Progenitor cell of endocrine pancreas (in vitro differentiated cells): ENCODE data around the gene ATG2B. TPM values are rescaled to one million over a fixed set of nuclear protein-coding genes. Genes with fewer than 3 reads are reported as not detected.

Experiments used
- DNase-seq: peaks from one replicate; pipeline ENCODE4 v3.0.0; 2021; ENCODE audit warnings: low spot score; ENCODE audit not compliant: unreplicated experiment
- H3K27ac Mint-ChIP-seq: 2 replicates; pipeline ENCODE4 v1.8.0; 2021; ENCODE audit warnings: mild to moderate bottlenecking, moderate library complexity, mixed read lengths
- H3K27me3 Mint-ChIP-seq: 2 replicates; pipeline ENCODE4 v1.8.0; 2021; ENCODE audit warnings: mixed read lengths
- H3K36me3 Mint-ChIP-seq: 2 replicates; pipeline ENCODE4 v1.8.0; 2022; ENCODE audit warnings: mixed read lengths; ENCODE audit not compliant: insufficient read depth
- H3K4me1 Mint-ChIP-seq: 2 replicates; pipeline ENCODE4 v1.8.0; 2021; ENCODE audit warnings: low read depth, mixed read lengths
- H3K4me3 Mint-ChIP-seq: 2 replicates; pipeline ENCODE4 v1.8.0; 2021; ENCODE audit warnings: low read depth, mild to moderate bottlenecking, moderate library complexity, mixed read lengths
- H3K9me3 Mint-ChIP-seq: 2 replicates; pipeline ENCODE4 v1.8.0; 2021; ENCODE audit warnings: low read depth, mixed read lengths
- total RNA-seq: library from RNA; stranded (reverse); gene quantifications from 2 replicates; pipeline ENCODE4 v1.2.1, GENCODE V29; 2021
- TF ChIP-seq, protein P1 (sequence below): fragments of 200-600 bp; sonication (generic); IDR thresholded peaks from one replicate; pipeline ENCODE4 v1.5.0; 2021; ENCODE audit warnings: antibody characterized with exemption, mild to moderate bottlenecking; ENCODE audit not compliant: unreplicated experiment

Gene ATG2B
- total RNA-seq, 1 donor from 2014 or later, result 24.5 TPM

- H3K27ac Mint-ChIP-seq, result no peak overlapping the region
- peaks cover 22% of the 10 kb centered on the region for H3K27me3 Mint-ChIP-seq
- no peaks in the 10 kb centered on the region for H3K9me3 Mint-ChIP-seq
- no peak overlapping the region for H3K4me3 Mint-ChIP-seq
- no peaks in the 10 kb centered on the region for H3K4me1 Mint-ChIP-seq
- no peak for DNase-seq
- no peaks in the 10 kb centered on the region for H3K36me3 Mint-ChIP-seq
- TF ChIP-seq, protein P1, sequence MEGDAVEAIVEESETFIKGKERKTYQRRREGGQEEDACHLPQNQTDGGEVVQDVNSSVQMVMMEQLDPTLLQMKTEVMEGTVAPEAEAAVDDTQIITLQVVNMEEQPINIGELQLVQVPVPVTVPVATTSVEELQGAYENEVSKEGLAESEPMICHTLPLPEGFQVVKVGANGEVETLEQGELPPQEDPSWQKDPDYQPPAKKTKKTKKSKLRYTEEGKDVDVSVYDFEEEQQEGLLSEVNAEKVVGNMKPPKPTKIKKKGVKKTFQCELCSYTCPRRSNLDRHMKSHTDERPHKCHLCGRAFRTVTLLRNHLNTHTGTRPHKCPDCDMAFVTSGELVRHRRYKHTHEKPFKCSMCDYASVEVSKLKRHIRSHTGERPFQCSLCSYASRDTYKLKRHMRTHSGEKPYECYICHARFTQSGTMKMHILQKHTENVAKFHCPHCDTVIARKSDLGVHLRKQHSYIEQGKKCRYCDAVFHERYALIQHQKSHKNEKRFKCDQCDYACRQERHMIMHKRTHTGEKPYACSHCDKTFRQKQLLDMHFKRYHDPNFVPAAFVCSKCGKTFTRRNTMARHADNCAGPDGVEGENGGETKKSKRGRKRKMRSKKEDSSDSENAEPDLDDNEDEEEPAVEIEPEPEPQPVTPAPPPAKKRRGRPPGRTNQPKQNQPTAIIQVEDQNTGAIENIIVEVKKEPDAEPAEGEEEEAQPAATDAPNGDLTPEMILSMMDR, result no peak
Observed at GRCh38 chr14:96398921-96399320, 35.8 kb upstream of the ATG2B start.

DNA sequence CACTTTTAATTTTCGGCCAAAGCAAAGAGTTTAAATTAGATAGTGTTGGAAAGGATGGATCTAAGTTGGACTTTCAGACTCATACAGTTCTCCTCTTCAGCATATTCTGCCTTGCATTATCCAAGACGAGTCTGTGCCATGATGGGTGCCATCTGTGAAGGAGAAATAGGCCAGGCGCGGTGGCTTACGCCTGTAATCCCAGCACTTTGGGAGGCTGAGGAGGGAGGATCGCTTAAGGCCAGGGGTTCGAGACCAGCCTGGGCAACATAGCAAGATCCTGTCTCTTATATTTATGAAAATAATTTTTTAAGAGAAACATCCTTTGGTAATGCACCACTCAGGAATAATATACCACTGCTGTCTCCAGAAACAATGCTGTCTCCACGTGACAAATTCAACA is 35.3 kb upstream of the ATG2B start:
- Mint-ChIP-seq H3K36me3 (no peaks in the 10 kb centered on the region), H3K9me3 (no peaks in the 10 kb centered on the region), H3K4me3 (no peak overlapping the region), H3K27ac (no peak overlapping the region), H3K4me1 (no peaks in the 10 kb centered on the region), H3K27me3 (peaks cover 22% of the 10 kb centered on the region)
- DNase-seq, result no peak
- TF ChIP-seq, protein P1, result no peak

- H3K27ac Mint-ChIP-seq, result no peak overlapping the region
- H3K4me1 Mint-ChIP-seq, result peaks cover 2% of the 10 kb centered on the region
- no peak for DNase-seq
- H3K36me3 Mint-ChIP-seq, result no peaks in the 10 kb centered on the region
- peaks cover 26% of the 10 kb centered on the region for H3K27me3 Mint-ChIP-seq
- H3K4me3 Mint-ChIP-seq, result no peak overlapping the region
- TF ChIP-seq, protein P1, result no peak
- no peaks in the 10 kb centered on the region for H3K9me3 Mint-ChIP-seq
Observed at GRCh38 chr14:96394047-96394815, 31.1 kb upstream of the ATG2B start.

DNA sequence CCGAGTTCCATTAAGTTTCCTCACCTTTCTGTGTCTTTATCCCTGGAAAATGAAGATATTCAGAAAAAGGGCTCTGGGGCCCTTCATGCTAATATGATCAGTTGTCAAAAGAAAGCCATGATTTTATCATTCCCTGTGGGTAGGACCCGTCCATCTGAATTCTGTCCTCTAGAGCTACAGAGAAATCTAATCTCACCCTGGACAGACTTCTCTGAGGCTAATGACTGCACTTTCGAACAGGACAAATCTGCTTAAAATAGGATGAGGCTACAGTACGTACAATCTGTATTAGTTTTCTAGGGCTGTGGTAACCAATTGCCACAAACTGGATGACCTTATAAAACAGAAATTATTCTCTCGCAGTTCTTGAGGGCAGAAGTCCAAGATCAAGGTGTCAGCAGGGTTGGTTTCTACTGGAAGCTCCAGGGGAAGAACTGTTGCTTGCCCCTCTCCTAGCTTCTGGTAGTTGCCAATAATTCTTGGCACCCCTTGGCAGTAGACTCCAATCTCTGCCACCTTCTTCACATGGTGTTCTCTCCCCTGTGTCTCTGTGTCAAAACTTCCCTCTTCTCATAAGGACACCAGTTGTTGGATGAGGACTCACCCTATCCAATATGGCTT is 30.0 kb upstream of the ATG2B start:
- TF ChIP-seq, protein P1, result no peak
- Mint-ChIP-seq H3K9me3 (no peaks in the 10 kb centered on the region), H3K4me3 (peak overlapping the region; percentile 80), H3K4me1 (peaks cover 2% of the 10 kb centered on the region), H3K36me3 (no peaks in the 10 kb centered on the region), H3K27ac (no peak overlapping the region), H3K27me3 (peaks cover 29% of the 10 kb centered on the region)
- DNase-seq, result no peak

DNA sequence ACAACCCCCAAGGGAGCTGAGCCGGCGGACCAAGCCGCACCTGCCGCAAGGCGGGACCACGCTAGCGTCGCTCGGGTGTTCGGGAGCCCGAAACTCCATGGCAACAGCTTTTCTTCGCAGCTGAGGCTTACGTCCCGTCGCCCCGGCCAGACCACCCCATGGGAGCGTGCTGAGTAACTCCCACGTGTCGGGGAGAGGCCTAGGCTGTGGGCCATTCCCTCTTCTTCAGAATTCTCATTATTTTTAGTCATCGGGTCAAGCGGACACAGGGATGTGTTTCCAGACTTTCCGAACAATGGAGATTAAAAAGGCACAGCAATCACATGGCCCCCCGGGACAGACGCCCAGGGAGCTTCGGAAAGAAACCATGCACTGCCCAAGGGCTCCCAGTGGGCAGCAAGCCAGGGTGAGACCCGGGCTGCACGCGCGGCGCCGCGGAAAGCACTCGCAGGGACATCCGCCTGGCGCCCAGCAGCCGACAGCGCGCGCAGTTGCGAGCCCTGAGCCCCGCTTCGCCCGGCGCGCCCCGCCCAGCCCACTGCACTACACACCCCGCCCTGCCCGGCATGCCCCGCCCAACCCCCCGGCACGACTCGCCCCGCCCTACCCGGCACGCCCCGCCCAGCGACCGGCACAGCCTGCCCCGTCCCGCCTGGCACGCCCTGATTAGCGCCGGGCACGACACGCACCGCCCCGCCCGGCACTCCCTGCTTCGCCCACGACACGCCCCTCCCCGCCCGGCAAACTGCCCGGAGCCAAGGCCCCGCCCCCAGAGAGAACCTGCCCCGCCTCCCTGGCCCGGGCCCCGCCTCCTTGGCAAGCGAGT is 28.4 kb upstream of the ATG2B start:
- H3K9me3 Mint-ChIP-seq, result no peaks in the 10 kb centered on the region
- H3K36me3 Mint-ChIP-seq, result peaks cover 3% of the 10 kb centered on the region
- peak; percentile 99 for DNase-seq
- H3K27ac Mint-ChIP-seq, result peak overlapping the region; percentile 68
- H3K27me3 Mint-ChIP-seq, result peaks cover 25% of the 10 kb centered on the region
- H3K4me3 Mint-ChIP-seq, result peak overlapping the region; percentile 80
- TF ChIP-seq, protein P1, result peak; percentile 5
- H3K4me1 Mint-ChIP-seq, result peaks cover 2% of the 10 kb centered on the region
